ENCODE results near the gene RAD9A. TPM values are rescaled to one million over a fixed set of nuclear protein-coding genes. Genes with fewer than 3 reads are reported as not detected.

Gene RAD9A
- total and polyA plus RNA-seq, 2 of the 4 experiments (the other 2 are of a cell fraction) = 2.0 to 10.3 TPM

- H2AK9ac ChIP-seq (replicated peaks; ENCODE audit: low read depth, low read length, poor library complexity) = peak overlapping the region; percentile 91
- 0 out of 2 replicates have a peak overlapping the region, but pooled peaks have one; percentile 9 for H3K9ac ChIP-seq (ENCODE audit: low read depth, low read length)
- no peaks in the 10 kb centered on the region for H4K20me1 ChIP-seq (ENCODE audit: insufficient read depth, low read length)
- peak overlapping the region; percentile 18 for H3K27ac ChIP-seq (ENCODE audit: insufficient read depth, low read length)
- H4K8ac ChIP-seq (ENCODE audit: low read depth in 2 of 2, low read length in 2 of 2) = peak overlapping the region; percentile 7 to 81; a peak in 3 of 4 replicates
- 0 out of 4 replicates have a peak, but pooled peaks cover 0 to 4% of the 10 kb centered on the region in 2 experiments for H3K79me1 ChIP-seq (ENCODE audit: low read depth in 1 of 2, low read length in 2 of 2)
- peak overlapping the region; percentile 84 for H3K4ac ChIP-seq (ENCODE audit: low read depth, low read length)
- BruUV-seq (replicated peaks) = no TSS peak
- in situ Hi-C loops (cut with MboI; ENCODE audit: low sequenced_read_pairs) (loop anchor here (5.0 kb wide), 1 partner anchor 117 kb away; no protein-coding TSS in a partner anchor), intact Hi-C loops (cut with micrococcal nuclease) (no loop called here), dilution Hi-C loops (cut with HindIII; ENCODE audit: low sequenced_read_pairs, unreplicated experiment) (no loop called here)
- H3K9me1 ChIP-seq (ENCODE audit: insufficient read depth, low read length) = peaks cover 8% of the 10 kb centered on the region
- H3K4me1 ChIP-seq (ENCODE audit: control insufficient read depth, insufficient read depth, low read length) = peaks cover 24% of the 10 kb centered on the region
- H2AK5ac ChIP-seq (ENCODE audit: low read depth, low read length) = peak overlapping the region; percentile 93
- H3K56ac ChIP-seq (ENCODE audit: extremely low read depth, insufficient read depth, low read length) = no peak overlapping the region
- H4K5ac ChIP-seq (ENCODE audit: low read depth, low read length) = peak overlapping the region; percentile 65
- peak overlapping the region; percentile 61; the same call in 1 of the 3 replicates for H2BK15ac ChIP-seq (ENCODE audit: low read depth, low read length)
- no peak overlapping the region for H3K23ac ChIP-seq (ENCODE audit: low read depth, low read length)
- ChIA-PET POLR2A (ENCODE audit: unreplicated experiment) (interaction anchor here (0.6 to 1.2 kb wide), 2 partner anchors 27 to 1877 kb away, joined by 3 read pairs; no protein-coding TSS in a partner anchor), CTCF (interaction anchor here (1.2 to 7.8 kb wide), 2 partner anchors 26 to 33 kb away, joined by 4 to 128 read pairs; partner anchors contain the start of gene POLD4)
- peak overlapping the region; percentile 82 for H2BK120ac ChIP-seq (ENCODE audit: low read depth, low read length)
- peak; percentile 40 for ATAC-seq (ENCODE audit: low read depth)
- no peak overlapping the region for H3K4me3 ChIP-seq (ENCODE audit: insufficient read depth, low read depth, low read length)
- no peak overlapping the region for H3K4me2 ChIP-seq (ENCODE audit: low read depth, low read length)
- H3K27me3 ChIP-seq (ENCODE audit: control insufficient read depth, insufficient read depth, low read length) = no peaks in the 10 kb centered on the region
- H3K9me3 ChIP-seq (ENCODE audit: control insufficient read depth, insufficient read depth, low read length) = no peaks in the 10 kb centered on the region
- peak overlapping the region; percentile 38 for H2BK5ac ChIP-seq (ENCODE audit: low read depth, low read length, poor library complexity, severe bottlenecking)
- 67% methylated on average over 8 of the region's 23 CpGs; no CpG with 5 or more reads in 1 of the 2 experiments for WGBS, 2 experiments (ENCODE audit: extremely low coverage in 2 of 2, insufficient read length in 1 of 2)
- DNase-seq = no peak
- TF ChIP-seq POLR2A (IDR thresholded peaks at IDR 0.05; ENCODE audit: low read depth, low read length) (no peak), NFE2L2 (IDR thresholded peaks at IDR 0.05; ENCODE audit: low read depth, low read length) (peak; percentile 46)
- H2AFZ ChIP-seq (replicated peaks; ENCODE audit: low read length, poor library complexity) = peak overlapping the region; percentile 81
- peak overlapping the region; percentile 83 for H3K14ac ChIP-seq (replicated peaks; ENCODE audit: low read depth, low read length)
- H3K36me3 ChIP-seq (ENCODE audit: control insufficient read depth, insufficient read depth, low read length) = no peaks in the 10 kb centered on the region
- peak overlapping the region; percentile 37 for H3K18ac ChIP-seq (ENCODE audit: low read depth, low read length)
- H4K91ac ChIP-seq (ENCODE audit: insufficient read depth, low read depth, low read length) = peak overlapping the region; percentile 80
- H2BK20ac ChIP-seq (ENCODE audit: low read depth, low read length) = peak overlapping the region; percentile 68
Observed at GRCh38 chr11:67379061-67380058, 12.4 kb upstream of the RAD9A start.
